Cardiac fibroblast (primary cell): Measurements from ENCODE around the gene FOXP4.
A peak's percentile ranks its signal among the peaks of the same experiment; 100 is the strongest.

ENCODE experiments used
- DNase-seq, 2 donors: peaks; one replicate each; pipeline versions ENCODE4 v3.0.0 to v3.0.0-alpha.2; 2010; ENCODE audit warnings: low read depth in 2 of 2
- H3K4me3 ChIP-seq, 2 donors: replicated peaks in 1 of 2; 1 replicate in 1 of 2; 2 replicates in 1 of 2; pipeline ENCODE4 v1.5.1; 2011; ENCODE audit warnings: low read depth in 2 of 2, low read length in 2 of 2, mild to moderate bottlenecking in 2 of 2, moderate library complexity in 1 of 2
- TF ChIP-seq, protein P1 (sequence below): IDR thresholded peaks from one replicate; pipeline ENCODE4 v1.5.1; 2011; ENCODE audit warnings: low read depth, mild to moderate bottlenecking, low read length, inconsistent platforms

The FOXP4 gene

GRCh38 chr6:41522780-41523548 is 23.2 kb upstream of the FOXP4 start:
- TF ChIP-seq, protein P1, sequence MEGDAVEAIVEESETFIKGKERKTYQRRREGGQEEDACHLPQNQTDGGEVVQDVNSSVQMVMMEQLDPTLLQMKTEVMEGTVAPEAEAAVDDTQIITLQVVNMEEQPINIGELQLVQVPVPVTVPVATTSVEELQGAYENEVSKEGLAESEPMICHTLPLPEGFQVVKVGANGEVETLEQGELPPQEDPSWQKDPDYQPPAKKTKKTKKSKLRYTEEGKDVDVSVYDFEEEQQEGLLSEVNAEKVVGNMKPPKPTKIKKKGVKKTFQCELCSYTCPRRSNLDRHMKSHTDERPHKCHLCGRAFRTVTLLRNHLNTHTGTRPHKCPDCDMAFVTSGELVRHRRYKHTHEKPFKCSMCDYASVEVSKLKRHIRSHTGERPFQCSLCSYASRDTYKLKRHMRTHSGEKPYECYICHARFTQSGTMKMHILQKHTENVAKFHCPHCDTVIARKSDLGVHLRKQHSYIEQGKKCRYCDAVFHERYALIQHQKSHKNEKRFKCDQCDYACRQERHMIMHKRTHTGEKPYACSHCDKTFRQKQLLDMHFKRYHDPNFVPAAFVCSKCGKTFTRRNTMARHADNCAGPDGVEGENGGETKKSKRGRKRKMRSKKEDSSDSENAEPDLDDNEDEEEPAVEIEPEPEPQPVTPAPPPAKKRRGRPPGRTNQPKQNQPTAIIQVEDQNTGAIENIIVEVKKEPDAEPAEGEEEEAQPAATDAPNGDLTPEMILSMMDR: no peak

GRCh38 chr6:41523915-41524633 is 22.1 kb upstream of the FOXP4 start:
- TF ChIP-seq, protein P1: no peak
- DNase-seq: no peak
- no peak overlapping the region for H3K4me3 ChIP-seq

More at GRCh38 chr6:41522780-41523548, 23.2 kb upstream of the FOXP4 start:
- DNase-seq: no peak
- H3K4me3 ChIP-seq: no peak overlapping the region

GRCh38 chr6:41524634-41525011 is 21.6 kb upstream of the FOXP4 start:
- DNase-seq: no peak
- no peak overlapping the region for H3K4me3 ChIP-seq
- TF ChIP-seq, protein P1: no peak

GRCh38 chr6:41527721-41528408 is 18.3 kb upstream of the FOXP4 start:
- DNase-seq: peak; percentile 34 to 60
- TF ChIP-seq, protein P1: no peak
- H3K4me3 ChIP-seq: no peak overlapping the region

- DNase-seq: no peak
- TF ChIP-seq, protein P1: no peak
- no peak overlapping the region for H3K4me3 ChIP-seq
These were observed 17.7 kb upstream of the FOXP4 start for GRCh38 chr6:41528409-41528963.

DNA sequence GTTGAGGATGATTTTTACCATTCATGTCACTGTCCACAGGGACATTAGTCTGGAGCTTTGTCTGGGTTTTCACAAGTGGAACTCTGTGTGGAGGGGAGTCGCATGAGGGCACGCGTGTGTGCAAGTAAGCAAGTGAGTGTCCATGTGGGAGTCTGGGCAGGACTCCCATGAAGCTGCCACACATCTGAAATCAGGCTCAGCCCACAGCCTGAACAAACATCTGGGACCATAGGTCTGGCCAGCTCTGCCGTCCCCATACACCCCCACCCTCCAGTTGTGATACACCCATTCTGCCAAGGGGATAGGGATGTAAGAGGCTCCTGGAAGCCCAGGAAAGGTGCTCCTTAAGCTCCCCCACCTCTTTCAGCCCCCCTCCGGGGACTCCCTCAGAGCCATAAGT is 17.1 kb upstream of the FOXP4 start:
- DNase-seq: no peak
- TF ChIP-seq, protein P1: no peak
- H3K4me3 ChIP-seq: no peak overlapping the region
